ENCODE data around the gene ALPK3. TPM values are rescaled to one million over a fixed set of nuclear protein-coding genes. Genes with fewer than 3 reads are reported as not detected.

The ALPK3 gene
- total RNA-seq, 1 donor from 2014 or later = 14.0 TPM

GRCh38 chr15:84909782-84910181 lies 92.6 kb downstream of the ALPK3 start:
- intact Hi-C loops (cut with DNase I) = no loop called here
- Histone ChIP-seq H3K36me3 (no peaks in the 10 kb centered on the region), H3K27ac (no peak overlapping the region), H3K4me3 (no peak overlapping the region), H3K27me3 (ENCODE audit: low read depth) (no peaks in the 10 kb centered on the region), H3K9me3 (no peaks in the 10 kb centered on the region), H3K4me1 (peaks cover 22% of the 10 kb centered on the region)
- ATAC-seq (no peak), DNase-seq (no peak)
- TF ChIP-seq, protein P1, sequence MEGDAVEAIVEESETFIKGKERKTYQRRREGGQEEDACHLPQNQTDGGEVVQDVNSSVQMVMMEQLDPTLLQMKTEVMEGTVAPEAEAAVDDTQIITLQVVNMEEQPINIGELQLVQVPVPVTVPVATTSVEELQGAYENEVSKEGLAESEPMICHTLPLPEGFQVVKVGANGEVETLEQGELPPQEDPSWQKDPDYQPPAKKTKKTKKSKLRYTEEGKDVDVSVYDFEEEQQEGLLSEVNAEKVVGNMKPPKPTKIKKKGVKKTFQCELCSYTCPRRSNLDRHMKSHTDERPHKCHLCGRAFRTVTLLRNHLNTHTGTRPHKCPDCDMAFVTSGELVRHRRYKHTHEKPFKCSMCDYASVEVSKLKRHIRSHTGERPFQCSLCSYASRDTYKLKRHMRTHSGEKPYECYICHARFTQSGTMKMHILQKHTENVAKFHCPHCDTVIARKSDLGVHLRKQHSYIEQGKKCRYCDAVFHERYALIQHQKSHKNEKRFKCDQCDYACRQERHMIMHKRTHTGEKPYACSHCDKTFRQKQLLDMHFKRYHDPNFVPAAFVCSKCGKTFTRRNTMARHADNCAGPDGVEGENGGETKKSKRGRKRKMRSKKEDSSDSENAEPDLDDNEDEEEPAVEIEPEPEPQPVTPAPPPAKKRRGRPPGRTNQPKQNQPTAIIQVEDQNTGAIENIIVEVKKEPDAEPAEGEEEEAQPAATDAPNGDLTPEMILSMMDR (IDR thresholded peaks at IDR 0.05) = no peak

- intact Hi-C loops (cut with DNase I) = no loop called here
- TF ChIP-seq, protein P1 (IDR thresholded peaks at IDR 0.05) = no peak
- Histone ChIP-seq H3K36me3 (no peaks in the 10 kb centered on the region), H3K9me3 (no peaks in the 10 kb centered on the region), H3K4me1 (peaks cover 30% of the 10 kb centered on the region), H3K27me3 (ENCODE audit: low read depth) (no peaks in the 10 kb centered on the region), H3K4me3 (no peak overlapping the region), H3K27ac (peak overlapping the region; percentile 15)
- DNase-seq (no peak), ATAC-seq (no peak)
Observed at GRCh38 chr15:84910928-84911623, 93.9 kb downstream of the ALPK3 start.

GRCh38 chr15:84911879-84912660 lies 94.9 kb downstream of the ALPK3 start:
- TF ChIP-seq, protein P1 (IDR thresholded peaks at IDR 0.05) = no peak
- no peaks in the 10 kb centered on the region for H3K27me3 ChIP-seq (ENCODE audit: low read depth)
- H3K27ac ChIP-seq = peak overlapping the region; percentile 27
- H3K4me1 ChIP-seq = peaks cover 30% of the 10 kb centered on the region
- ATAC-seq = peak; percentile 75 to 86
- no peaks in the 10 kb centered on the region for H3K9me3 ChIP-seq
- H3K4me3 ChIP-seq = no peak overlapping the region
- H3K36me3 ChIP-seq = no peaks in the 10 kb centered on the region
- intact Hi-C loops (cut with DNase I) = no loop called here
- no peak for DNase-seq

GRCh38 chr15:84913360-84913723 lies 96.2 kb downstream of the ALPK3 start:
- intact Hi-C loops (cut with DNase I) = no loop called here
- TF ChIP-seq, protein P1 (IDR thresholded peaks at IDR 0.05) = no peak
- Histone ChIP-seq H3K27ac (peak overlapping the region; percentile 49), H3K4me1 (peaks cover 30% of the 10 kb centered on the region), H3K36me3 (no peaks in the 10 kb centered on the region), H3K27me3 (ENCODE audit: low read depth) (no peaks in the 10 kb centered on the region), H3K4me3 (no peak overlapping the region), H3K9me3 (no peaks in the 10 kb centered on the region)
- no peak for ATAC-seq
- DNase-seq = no peak

DNA sequence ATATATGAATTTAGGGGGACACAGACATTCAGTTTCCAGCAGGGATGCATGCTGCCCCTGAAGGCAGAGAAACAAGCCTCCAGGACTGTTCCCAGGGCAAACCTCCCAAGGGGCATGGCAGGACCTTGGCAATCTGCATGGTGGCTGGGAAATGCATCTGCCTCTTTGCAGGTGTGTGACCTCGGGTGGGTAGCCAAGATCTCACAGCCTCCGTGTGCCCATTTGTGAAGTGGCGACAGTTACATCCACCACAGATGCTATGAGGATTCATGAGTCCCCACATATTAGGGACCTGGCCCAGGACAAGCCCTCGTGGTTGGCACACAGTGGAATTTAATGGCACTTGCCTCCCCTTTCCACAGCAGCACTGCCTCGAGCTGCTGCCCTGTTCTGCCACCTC lies 97.2 kb downstream of the ALPK3 start:
- H3K4me3 ChIP-seq = no peak overlapping the region
- H3K27ac ChIP-seq = no peak overlapping the region
- no peaks in the 10 kb centered on the region for H3K9me3 ChIP-seq
- DNase-seq (no peak), ATAC-seq (no peak)
- intact Hi-C loops (cut with DNase I) = no loop called here
- H3K27me3 ChIP-seq (ENCODE audit: low read depth) = no peaks in the 10 kb centered on the region
- TF ChIP-seq, protein P1 (IDR thresholded peaks at IDR 0.05) = no peak
- H3K4me1 ChIP-seq = peaks cover 30% of the 10 kb centered on the region
- no peaks in the 10 kb centered on the region for H3K36me3 ChIP-seq

Data from lower lobe of right lung (tissue), 2 donors.